Measurements from ENCODE around the gene ZBTB9.

ZBTB9 gene

DNA sequence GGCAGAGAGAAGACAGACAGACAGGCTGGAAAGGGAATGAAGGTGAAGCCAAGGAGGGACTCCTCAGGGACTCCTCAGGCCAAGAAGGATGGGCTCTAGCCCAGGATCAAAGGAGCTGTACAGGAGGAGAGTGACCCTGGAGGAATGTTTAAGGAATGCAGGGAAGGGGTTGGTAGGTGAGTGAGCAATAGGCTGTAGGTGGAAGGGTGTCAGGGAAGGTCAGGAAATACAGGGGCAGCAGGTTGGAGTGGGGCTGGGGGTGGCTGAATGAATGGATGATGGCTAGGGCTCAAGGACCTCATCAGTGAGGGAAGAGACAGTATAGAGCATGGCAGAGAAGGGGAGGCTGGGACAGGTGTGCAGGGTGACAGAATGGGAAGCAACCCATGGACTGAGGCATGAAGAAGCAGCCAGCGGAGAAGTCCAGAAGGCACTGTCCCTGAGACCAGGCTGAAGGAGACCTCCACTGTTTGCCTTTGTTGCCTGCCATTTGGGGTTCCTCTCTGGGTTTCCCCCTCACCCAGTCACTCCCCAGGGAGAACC is 21.3 kb upstream of the ZBTB9 start:
- no peak for DNase-seq (ENCODE audit: low spot score)

DNA sequence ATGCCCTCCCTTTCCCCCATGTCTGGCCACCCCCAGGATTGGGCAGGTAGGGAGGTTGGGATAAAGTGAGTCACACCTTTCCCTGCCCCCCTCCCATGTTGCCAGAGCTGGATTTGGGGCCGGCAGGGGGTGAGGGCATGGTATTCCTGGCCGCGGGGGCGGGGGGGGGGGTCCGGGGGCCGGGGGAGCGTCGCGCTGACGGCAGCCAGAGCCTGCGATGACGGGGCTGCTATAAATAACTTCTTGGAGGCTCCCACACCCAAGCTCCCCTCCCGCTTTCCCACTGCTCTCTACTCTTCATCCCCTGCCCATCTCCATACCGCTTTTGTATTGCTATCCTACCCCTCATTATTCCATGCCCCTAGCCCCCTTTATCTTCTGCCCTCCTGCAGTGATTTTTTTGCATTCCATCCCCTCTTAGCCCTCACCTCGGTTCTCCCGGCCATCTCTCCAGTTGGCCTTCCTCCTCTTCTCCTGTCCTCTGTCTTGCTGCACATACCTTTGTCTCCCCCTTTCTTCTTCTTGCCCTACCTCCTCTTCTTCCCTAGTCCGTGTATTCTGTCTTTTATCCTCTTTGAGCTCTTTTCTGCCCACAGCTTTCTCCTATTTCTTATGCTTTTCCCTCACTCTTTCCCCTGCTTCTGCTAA is 20.7 kb upstream of the ZBTB9 start:
- no peak for DNase-seq (ENCODE audit: low spot score)

DNA sequence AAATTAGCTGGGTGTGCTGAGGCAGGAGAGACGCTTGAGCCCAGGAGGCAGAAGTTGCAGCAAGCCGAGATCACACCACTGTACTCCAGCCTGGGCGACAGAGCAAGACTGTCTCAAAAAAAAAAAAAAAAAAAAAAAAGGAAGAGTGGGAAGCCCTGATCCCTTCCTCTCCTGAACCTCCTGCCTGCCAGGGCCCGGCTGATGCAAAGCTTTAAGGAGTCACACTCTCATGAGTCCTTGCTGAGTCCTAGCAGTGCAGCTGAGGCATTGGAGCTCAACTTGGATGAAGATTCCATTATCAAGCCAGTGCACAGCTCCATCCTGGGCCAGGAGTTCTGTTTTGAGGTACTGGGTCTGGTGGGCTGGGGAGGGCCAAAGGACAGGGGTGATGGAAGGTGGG is 19.4 kb upstream of the ZBTB9 start:
- DNase-seq (ENCODE audit: low spot score), result no peak

DNA sequence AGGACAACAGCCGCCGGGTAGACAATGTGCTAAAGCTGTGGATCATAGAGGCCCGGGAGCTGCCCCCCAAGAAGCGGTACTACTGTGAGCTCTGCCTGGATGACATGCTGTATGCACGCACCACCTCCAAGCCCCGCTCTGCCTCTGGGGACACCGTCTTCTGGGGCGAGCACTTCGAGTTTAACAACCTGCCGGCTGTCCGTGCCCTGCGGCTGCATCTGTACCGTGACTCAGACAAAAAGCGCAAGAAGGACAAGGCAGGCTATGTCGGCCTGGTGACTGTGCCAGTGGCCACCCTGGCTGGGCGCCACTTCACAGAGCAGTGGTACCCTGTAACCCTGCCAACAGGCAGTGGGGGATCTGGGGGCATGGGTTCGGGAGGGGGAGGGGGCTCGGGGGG is 16.7 kb upstream of the ZBTB9 start:
- no peak for DNase-seq (ENCODE audit: low spot score)

DNA sequence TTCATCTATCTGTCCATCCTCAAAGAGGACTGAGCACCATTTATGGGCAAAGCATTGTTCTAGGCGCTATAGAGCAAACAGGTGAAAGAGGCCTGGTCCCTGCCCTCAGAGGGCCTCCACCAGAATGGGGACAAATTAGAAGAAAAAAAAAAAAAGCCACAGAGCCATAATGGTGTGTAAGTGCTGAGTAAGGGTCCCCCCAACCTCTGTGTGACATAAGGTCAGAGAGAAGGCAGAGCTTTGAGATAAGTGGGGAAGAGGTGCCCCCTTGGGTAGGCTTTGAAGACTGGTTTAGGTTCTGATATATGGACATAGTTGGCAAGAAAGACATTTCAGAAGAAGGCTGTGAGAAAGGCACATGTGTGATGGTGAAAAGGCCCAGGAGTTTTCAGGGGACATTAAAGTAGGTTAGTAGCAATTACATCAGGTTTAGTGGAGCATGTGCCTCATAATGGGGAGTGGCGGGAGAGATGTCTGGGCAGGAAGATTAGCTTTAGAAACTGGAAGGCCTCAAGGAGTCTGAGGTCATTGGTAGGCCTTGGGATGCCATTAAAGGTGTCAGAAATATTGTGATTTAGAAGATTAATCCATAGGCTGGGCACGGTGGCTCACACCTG is 15.3 kb upstream of the ZBTB9 start:
- no peak for DNase-seq (ENCODE audit: low spot score)

DNA sequence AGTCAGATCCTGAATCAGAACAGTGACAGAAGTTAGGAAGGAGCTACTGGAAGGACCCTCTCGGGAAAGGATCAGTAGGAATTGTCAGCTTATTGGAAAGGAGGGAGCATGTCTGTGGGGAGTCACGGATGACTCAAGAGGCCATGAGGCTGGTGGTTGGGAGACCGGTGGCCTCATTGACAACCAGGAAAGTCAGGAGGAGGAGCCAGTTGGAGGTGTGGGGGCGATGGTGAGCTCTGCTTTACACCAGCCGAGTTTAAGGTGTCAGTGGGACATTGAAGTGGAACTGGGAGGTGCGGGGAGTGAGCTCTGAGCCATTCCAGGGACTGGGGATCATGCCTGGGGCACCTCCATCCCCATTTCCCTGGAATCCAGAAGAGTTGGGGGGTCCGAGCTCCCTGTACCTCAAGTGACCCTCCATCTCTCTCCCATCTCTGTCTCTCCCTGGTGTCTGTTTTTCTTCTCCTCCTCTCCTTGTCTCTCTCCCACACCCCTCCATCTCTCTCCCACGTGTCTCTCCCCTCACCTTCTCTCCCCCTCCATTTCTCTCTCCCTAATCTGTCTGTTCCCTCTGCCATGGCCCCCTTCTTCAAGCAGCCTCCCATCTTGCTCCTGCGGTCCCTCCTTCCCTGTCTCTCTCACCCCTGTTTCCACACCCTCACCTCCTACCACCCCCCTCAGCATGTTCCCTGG is 14.3 kb upstream of the ZBTB9 start:
- DNase-seq (ENCODE audit: low spot score), result no peak

DNA sequence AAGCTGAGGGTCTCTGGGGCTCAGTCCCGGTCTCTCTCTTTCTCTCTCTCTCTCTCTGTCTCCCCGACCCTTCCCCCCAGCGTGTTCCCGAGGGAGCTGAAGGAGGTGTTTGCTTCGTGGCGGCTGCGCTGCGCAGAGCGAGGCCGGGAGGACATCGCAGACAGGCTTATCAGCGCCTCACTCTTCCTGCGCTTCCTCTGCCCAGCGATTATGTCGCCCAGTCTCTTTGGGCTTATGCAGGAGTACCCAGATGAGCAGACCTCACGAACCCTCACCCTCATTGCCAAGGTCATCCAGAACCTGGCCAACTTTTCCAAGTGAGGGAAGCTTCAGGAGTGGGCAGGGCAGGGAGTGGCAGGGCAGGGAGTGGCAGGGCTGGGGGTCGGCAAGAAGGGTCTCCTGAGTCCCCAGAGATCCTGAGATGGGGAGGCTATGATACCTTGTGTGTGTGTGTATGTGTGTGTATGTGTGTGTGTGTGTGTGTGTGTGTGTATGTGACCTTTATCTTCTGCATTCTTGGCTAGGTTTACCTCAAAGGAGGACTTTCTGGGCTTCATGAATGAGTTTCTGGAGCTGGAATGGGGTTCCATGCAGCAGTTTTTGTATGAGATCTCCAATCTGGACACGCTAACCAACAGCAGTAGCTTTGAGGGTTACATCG is 13.6 kb upstream of the ZBTB9 start:
- no peak for DNase-seq (ENCODE audit: low spot score)

DNA sequence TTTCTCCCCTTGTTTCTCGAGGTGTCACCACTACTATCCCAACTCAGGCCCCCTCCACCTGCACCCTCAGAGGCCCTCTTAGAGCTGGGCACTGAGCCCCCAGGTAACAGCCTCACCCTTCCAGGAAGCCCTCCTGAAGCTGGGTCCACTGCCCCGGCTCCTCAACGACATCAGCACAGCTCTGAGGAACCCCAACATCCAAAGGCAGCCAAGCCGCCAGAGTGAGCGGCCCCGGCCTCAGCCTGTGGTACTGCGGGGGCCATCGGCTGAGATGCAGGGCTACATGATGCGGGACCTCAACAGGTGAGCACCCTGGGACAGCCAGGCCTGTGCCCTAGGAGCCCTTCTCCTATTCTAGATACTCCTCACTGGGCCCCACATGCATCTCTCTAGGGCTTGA is 12.9 kb upstream of the ZBTB9 start:
- DNase-seq (ENCODE audit: low spot score), result no peak

DNA sequence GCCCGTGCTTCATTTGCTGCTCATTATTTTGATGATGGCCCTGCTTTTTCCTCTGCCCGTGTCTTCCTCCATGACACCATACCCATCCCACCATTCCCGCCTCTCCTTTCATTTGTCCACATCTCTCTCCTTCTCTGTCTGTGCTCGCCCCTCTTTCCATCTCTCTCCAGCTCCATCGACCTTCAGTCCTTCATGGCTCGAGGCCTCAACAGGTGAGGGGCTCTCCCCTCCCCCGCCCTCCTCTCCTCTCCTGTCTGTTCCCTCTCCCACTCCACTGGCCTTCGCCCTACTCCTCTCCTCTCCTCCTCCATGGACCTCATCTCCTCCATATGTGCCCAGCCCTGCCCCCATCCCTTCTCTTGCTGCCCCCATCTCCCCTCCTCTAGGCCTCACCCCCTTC is 12.1 kb upstream of the ZBTB9 start:
- DNase-seq (ENCODE audit: low spot score), result no peak

DNA sequence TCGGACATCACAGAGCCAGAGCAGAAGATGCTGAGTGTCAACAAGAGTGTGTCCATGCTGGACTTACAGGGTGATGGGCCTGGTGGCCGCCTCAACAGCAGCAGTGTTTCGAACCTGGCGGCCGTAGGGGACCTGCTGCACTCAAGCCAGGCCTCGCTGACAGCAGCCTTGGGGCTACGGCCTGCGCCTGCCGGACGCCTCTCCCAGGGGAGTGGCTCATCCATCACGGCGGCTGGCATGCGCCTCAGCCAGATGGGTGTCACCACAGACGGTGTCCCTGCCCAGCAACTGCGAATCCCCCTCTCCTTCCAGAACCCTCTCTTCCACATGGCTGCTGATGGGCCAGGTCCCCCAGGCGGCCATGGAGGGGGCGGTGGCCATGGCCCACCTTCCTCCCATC is 11.4 kb upstream of the ZBTB9 start:
- DNase-seq (ENCODE audit: low spot score), result no peak

DNA sequence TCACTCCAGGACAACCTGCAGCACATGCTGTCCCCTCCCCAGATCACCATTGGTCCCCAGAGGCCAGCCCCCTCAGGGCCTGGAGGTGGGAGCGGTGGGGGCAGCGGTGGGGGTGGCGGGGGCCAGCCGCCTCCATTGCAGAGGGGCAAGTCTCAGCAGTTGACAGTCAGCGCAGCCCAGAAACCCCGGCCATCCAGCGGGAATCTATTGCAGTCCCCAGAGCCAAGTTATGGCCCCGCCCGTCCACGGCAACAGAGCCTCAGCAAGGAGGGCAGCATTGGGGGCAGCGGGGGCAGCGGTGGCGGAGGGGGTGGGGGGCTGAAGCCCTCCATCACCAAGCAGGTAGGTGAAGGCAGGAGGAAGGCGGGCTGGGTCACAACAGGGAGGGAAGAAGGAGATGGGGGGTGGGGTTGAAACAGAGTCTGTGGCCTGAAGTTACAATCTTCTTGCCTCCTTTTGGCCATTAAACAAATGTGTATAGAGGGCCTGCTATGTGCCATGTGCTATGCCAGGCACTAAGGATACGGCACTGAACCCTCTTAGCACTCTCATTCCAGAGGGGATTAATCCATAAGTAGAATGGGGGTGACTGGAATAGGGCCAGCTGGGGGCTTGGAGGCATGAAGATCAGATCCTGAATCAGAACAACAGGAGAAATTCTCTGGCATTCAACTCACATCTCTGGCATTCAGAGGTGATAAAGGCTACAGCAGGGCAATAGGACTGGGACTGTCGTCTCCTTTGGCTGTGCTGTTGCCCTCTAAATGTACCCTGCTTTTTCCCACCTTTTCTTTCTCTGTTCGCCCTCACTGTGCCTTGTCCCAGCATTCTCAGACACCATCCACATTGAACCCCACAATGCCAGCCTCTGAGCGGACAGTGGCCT is 10.5 kb upstream of the ZBTB9 start:
- no peak for DNase-seq (ENCODE audit: low spot score)

DNA sequence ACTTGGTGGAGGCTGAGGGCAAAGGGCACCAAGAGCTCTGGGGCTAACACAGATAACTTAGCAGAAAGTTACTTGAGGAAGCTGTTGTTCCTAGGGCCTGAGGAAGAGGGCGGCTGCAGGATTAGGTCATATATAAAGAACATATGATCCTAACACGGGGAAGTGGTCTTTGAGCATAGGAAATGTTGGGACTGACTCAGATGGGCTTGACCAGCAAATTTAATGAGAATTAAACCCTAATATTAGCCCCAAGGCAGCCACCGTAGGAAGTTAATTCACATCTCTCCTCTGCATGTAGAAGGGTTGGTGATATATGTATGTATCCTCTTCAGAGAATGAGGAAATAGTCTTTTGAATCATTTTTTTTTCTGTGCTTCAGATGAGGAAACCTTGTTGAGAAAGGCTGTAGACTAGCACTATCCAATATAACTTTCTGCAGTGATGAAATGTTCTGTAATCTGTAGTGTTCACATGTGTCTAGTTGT is 9.2 kb upstream of the ZBTB9 start:
- no peak for DNase-seq (ENCODE audit: low spot score)

DNA sequence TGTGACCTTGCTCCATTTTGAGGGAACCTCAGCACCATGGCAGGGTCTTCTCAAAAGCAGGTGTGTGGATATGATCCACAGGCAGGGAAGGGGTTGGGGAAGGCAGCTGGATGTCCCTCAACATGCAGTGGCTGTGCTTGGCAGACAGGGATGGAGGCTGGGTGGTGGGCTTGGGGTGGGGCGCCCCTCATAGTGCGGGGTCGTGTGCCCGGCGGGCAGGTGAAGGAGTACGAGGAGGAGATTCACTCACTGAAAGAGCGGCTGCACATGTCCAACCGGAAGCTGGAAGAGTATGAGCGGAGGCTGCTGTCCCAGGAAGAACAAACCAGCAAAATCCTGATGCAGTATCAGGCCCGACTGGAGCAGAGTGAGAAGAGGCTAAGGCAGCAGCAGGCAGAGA is 8.0 kb upstream of the ZBTB9 start:
- DNase-seq (ENCODE audit: low spot score), result no peak

DNA sequence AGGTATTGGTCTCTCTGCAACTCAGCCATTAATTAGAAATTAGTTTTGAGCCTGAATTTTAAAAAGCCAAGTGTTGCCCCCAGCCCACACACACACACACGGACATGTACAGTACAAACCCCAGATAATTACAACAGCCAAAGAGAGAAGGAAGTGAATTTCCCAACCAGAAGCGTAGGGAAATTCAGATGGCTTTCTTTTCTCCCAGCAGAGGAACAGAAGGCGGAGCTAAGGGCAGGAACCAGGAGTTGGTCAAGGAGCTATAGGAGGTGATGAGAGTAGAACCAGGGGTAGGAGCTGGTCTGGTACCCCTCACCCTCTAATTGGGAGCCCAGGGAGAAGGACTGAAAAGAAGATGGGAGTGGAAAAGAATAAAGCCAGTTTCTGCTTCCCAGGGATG is 3.9 kb upstream of the ZBTB9 start:
- DNase-seq (ENCODE audit: low spot score), result no peak

DNA sequence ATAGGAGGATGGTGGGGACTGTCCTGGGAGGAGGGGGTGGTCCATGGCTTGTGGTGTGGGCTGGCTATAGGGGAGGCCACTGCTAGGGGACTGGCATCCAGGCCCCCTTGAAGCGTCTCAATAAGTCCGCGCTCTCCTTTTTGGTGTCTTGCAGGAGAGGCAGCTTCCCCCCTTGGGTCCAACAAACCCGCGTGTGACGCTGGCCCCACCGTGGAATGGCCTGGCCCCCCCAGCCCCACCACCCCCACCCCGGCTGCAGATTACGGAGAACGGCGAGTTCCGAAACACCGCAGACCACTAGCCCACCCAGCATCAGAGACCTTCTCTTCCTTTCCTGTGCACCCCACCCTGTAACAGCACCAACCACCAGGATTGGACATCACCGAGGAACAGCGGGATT is 2.8 kb upstream of the ZBTB9 start:
- no peak for DNase-seq (ENCODE audit: low spot score)

DNA sequence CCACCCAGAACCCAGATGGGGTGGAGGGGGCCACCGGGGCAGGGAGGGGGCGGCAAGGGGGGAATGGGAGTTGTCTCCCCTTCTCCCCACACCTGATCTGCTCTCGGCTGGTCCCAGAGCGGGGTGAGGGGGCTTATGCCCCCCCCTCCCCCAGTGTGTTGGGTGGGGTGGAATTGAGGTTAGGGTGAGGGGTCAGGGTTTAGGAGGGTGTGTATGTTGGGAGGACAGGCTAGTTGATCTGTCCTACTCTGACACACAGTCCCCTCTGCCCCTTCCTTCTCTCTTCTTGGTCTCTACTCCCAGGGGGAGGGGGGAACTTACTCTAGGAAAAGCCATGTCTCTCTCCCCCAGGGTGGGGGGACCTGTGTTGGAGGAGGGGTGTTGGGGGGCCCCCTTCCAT is 1.9 kb upstream of the ZBTB9 start:
- DNase-seq (ENCODE audit: low spot score), result no peak

DNA sequence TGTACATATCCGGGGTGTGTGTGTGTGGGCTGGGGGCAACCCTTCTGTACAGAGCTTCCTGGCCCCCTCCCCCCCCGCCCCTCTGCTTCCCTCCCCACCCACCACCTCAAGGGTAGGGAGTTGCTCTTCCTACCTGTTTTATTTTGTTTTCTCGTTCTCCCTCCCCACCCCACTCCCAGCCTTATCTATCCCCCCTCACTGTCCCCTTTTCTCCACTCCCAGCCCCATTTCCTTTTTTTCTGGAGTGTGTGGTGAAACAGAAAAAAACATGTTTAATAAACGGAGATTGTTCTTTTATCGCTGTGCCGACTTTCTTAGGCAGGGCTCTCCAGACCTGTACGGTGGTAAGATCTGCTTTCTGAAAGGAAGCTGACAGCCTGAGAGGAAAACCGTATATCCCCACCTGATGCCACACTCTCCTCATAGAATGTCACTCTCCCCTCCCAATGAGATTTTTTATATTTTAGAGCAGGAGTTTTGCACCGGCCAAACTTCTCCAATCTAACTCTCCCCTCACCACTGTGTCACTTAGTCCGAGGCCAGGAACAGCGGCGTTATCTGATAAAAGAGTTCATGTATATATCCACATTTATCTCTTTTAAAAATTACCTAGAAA is 875 bp upstream of the ZBTB9 start:
- no peak for DNase-seq (ENCODE audit: low spot score)

DNA sequence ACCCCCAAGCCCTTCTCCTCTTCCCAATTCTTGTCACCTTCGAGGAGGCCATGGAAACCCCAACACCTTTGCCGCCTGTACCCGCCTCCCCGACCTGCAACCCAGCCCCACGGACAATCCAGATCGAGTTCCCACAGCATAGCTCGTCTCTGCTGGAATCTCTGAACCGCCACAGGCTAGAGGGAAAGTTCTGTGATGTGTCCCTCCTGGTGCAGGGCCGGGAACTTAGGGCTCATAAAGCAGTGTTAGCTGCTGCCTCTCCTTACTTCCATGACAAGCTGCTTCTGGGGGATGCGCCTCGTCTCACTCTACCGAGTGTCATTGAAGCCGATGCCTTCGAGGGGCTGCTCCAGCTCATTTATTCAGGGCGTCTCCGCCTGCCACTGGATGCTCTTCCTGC is 675 bp downstream of the ZBTB9 start:
- no peak for DNase-seq (ENCODE audit: low spot score)

DNA sequence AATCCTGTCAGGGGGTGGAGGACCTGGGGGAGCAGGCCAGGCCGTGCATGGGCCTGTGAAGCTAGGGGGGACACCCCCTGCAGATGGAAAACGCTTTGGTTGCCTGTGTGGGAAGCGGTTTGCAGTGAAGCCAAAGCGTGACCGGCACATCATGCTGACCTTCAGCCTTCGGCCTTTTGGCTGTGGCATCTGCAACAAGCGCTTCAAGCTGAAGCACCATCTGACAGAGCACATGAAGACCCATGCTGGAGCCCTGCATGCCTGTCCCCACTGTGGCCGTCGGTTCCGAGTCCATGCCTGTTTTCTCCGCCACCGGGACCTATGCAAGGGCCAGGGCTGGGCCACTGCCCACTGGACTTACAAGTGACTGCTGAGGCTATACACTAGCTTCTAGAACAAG is 1.8 kb downstream of the ZBTB9 start:
- DNase-seq (ENCODE audit: low spot score), result no peak

DNA sequence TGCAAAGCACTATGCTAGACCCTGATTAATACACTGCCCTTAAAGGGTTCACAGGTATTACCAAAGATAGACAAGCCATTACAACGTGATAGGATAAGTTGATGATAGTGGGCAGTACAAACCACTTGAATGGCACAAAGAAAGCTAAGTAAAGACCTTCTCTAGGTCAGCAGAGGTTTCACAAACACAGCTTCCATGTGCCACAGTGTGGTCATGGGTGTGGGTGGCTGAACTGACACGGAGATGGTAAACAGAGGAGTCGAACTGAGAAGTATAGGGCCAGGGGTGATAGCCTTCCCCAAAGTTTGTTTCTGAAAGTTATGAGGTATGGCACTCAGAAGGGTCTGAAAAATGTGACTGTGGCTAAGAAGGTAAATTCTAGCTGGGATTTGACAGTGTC is 4.3 kb downstream of the ZBTB9 start:
- DNase-seq (ENCODE audit: low spot score), result no peak

DNA sequence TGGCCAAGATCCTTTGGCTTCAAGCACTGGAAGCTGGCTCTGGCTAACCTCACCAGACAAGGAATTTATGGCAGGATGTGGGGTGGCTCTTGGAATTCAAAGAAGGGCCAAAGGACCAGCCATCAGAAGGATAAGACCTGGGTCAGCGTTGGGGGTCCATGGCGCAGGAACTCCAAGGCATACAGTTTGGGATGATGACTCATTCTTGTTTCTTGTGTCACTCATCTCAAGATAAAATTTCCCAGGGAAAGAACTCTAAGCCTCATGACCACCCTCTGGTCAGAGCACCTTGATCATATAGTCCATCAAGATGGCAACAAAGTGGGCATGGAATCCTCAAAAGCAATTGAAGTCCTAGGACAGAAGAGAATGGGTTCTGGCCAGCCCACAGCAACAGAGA is 4.8 kb downstream of the ZBTB9 start:
- no peak for DNase-seq (ENCODE audit: low spot score)

All from CD4-positive, alpha-beta T cell treated with Interleukin-15 for 4 hours (primary cell).